Fibroblast of skin of left biceps (primary cell): ENCODE data around the gene RBMS3.

Experiments
- DNase-seq, 2 experiments: peaks; one replicate each; pipeline ENCODE4 v3.0.0-alpha.2; 2013; ENCODE audit warnings: low read depth in 2 of 2

Gene RBMS3

GRCh38 chr3:29721789-29722188 lies 440.9 kb downstream of the RBMS3 start:
- no peak for DNase-seq

GRCh38 chr3:29731050-29731449 lies 450.2 kb downstream of the RBMS3 start:
- DNase-seq = no peak

- no peak for DNase-seq
Observed at GRCh38 chr3:29741231-29741630, 460.4 kb downstream of the RBMS3 start.

- no peak for DNase-seq
Observed at GRCh38 chr3:29745232-29745870, 464.5 kb downstream of the RBMS3 start.

- no peak for DNase-seq
Observed at GRCh38 chr3:29746163-29746760, 465.4 kb downstream of the RBMS3 start.

GRCh38 chr3:29747991-29748390 lies 467.1 kb downstream of the RBMS3 start:
- no peak for DNase-seq

GRCh38 chr3:29751647-29752314 lies 470.9 kb downstream of the RBMS3 start:
- DNase-seq = no peak

GRCh38 chr3:29754346-29754745 lies 473.5 kb downstream of the RBMS3 start:
- DNase-seq = no peak

GRCh38 chr3:29755416-29755815 lies 474.5 kb downstream of the RBMS3 start:
- DNase-seq = no peak

GRCh38 chr3:29757054-29757777 lies 476.3 kb downstream of the RBMS3 start:
- DNase-seq = peak in 1 of 2 experiments; percentile 12

- no peak for DNase-seq
Observed at GRCh38 chr3:29758108-29758433, 477.2 kb downstream of the RBMS3 start.

GRCh38 chr3:29758434-29759322 lies 477.8 kb downstream of the RBMS3 start:
- DNase-seq = peak; percentile 76 to 78

GRCh38 chr3:29759411-29760225 lies 478.7 kb downstream of the RBMS3 start:
- DNase-seq = no peak

GRCh38 chr3:29760226-29760685 lies 479.4 kb downstream of the RBMS3 start:
- DNase-seq = no peak

GRCh38 chr3:29761517-29761916 lies 480.6 kb downstream of the RBMS3 start:
- no peak for DNase-seq

GRCh38 chr3:29763115-29763514 lies 482.2 kb downstream of the RBMS3 start:
- DNase-seq = peak in 1 of 2 experiments; percentile 9

- peak; percentile 93 to 94 for DNase-seq
Observed at GRCh38 chr3:29764041-29764440, 483.2 kb downstream of the RBMS3 start.

- peak; percentile 88 to 89 for DNase-seq
Observed at GRCh38 chr3:29764603-29765254, 483.9 kb downstream of the RBMS3 start.

GRCh38 chr3:29771602-29772001 lies 490.7 kb downstream of the RBMS3 start:
- no peak for DNase-seq

- DNase-seq = no peak
Observed at GRCh38 chr3:29772436-29772835, 491.6 kb downstream of the RBMS3 start.
